ENCODE data around the gene ITPRIP.

- peak; percentile 29 for TF ChIP-seq CTCF (IDR thresholded peaks at IDR 0.05; ENCODE audit: poor library complexity)
- no peak for TF ChIP-seq EZH2 (IDR thresholded peaks at IDR 0.05; ENCODE audit: borderline replicate concordance)
These were observed 40.3 kb downstream of the ITPRIP start for GRCh38 chr10:104297697-104298660.
